GM12865 (cell line): ENCODE data around the gene TCF4.

Experiments
- DNase-seq: peaks from one replicate; pipeline ENCODE4 v3.0.0; 2010; ENCODE audit warnings: low read depth
- H3K4me3 ChIP-seq: 2 replicates; pipeline ENCODE4 v1.5.1; 2011; ENCODE audit warnings: mild to moderate bottlenecking, low read depth, low read length, control low read depth
- TF ChIP-seq, protein P1 (sequence below): IDR thresholded peaks from 2 replicates; pipeline ENCODE4 v1.5.1; 2011; ENCODE audit warnings: low read length, control low read depth, low read depth, inconsistent platforms; ENCODE audit not compliant: insufficient read depth; ENCODE audit errors: missing control alignments

Gene TCF4

DNA sequence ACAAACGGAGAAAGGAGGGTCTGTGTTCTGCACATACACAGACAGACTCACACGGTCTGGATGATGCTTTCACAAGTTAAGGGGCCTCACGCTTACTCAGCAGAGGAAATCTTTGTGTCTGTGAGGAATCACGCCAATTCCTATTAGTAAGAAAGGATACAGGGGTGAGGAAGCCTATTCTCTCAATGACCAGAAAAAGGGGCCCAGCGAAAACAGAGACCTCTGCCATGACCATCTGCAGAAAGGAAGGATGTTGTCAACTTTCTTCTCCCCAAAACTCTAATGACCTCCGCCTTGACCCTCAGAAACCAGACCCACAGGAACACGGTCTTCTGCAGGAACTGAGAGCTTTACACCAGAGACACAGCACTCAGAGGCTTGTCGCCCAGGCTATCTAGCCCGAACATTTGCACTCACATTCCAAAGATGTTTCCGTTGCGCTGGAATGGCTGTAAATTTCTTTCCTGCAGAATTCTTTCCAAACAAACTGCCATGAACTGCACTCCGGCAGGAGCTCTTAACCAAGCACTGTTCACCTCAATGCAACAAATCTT, 186.3 kb downstream of the TCF4 start:
- TF ChIP-seq, protein P1, sequence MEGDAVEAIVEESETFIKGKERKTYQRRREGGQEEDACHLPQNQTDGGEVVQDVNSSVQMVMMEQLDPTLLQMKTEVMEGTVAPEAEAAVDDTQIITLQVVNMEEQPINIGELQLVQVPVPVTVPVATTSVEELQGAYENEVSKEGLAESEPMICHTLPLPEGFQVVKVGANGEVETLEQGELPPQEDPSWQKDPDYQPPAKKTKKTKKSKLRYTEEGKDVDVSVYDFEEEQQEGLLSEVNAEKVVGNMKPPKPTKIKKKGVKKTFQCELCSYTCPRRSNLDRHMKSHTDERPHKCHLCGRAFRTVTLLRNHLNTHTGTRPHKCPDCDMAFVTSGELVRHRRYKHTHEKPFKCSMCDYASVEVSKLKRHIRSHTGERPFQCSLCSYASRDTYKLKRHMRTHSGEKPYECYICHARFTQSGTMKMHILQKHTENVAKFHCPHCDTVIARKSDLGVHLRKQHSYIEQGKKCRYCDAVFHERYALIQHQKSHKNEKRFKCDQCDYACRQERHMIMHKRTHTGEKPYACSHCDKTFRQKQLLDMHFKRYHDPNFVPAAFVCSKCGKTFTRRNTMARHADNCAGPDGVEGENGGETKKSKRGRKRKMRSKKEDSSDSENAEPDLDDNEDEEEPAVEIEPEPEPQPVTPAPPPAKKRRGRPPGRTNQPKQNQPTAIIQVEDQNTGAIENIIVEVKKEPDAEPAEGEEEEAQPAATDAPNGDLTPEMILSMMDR, result no peak
- no peak overlapping the region for H3K4me3 ChIP-seq
- no peak for DNase-seq

DNA sequence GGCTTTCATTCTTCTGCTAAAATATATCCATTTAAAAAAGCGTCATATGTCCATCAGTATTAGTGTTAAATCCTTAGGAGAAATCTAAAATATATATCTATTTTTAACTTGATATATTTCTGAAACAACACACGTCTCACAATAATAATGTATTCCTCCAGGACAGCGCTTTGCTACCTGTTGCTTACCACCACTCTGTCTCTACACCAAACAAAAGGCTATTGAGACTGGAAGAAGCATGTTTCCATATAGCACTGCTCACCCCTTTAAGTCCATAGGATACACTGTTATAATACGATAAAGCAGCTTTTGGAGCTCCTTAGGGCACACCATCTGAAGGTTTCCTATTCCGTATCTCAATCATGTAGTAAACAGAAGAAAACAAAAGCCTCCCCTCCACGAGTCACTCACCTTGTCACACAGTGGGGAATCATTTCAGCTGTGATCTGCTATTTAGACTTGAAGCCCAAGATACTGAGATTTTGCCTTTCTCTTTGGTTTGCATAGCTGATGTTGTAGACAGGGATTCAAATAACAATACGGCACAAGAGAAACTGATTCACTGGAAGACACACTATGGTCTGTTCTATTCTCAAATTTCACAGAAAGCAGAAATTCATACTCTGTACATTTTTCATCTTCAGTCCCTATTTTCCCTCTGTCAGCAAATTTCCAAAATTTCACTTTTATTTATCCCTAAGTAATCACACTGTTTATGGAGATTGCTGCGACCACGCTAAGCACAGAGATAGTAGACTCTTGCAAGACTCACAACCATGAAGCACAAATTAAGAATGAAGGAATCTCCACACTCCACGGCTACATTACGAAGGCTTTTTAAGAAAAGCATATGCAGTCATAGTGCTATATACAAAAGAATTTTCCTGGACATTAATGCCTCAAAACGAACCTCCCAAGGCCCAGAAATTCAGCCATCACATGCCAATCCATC, 187.1 kb downstream of the TCF4 start:
- TF ChIP-seq, protein P1, result no peak
- H3K4me3 ChIP-seq, result no peak overlapping the region
- DNase-seq, result no peak

DNA sequence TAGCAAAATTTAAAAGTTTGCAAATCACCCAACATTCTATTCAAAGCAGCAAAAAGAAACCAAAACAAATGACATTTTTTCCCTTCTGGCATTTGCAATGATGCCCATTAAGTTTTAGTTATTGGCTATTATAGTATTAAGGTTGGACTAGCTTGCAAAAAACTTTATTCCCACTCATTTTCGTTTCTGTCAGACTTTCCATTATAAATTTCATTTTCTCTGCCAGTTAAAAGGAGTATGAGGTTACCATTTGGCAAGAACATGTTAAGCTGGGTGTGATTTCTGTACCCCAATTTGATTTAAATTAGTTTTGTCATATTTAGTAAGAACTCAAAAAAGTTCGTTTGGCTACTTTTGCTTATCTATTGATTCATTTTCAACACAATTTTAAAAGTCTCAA, 187.9 kb downstream of the TCF4 start:
- DNase-seq, result no peak
- H3K4me3 ChIP-seq, result no peak overlapping the region
- TF ChIP-seq, protein P1, result no peak

DNA sequence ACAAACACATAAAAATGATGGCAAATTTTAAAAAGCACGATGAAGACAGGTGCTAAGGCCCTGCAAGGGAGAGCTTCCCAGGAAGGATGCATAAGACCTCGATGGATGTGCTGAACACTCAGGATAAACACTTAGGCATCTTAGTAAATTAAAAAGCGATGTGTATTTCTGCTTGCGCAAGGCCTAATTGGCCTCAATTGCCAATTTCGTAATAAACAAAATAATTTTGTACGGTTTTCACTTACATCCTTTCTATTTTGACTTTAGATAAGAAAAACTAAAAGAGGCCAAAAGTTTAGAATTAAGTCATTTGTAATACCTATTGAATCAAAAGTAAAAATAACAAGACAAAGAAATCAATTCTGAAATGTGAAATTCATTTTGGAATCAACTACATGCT, 189.1 kb downstream of the TCF4 start:
- H3K4me3 ChIP-seq, result no peak overlapping the region
- no peak for DNase-seq
- TF ChIP-seq, protein P1, result no peak

DNA sequence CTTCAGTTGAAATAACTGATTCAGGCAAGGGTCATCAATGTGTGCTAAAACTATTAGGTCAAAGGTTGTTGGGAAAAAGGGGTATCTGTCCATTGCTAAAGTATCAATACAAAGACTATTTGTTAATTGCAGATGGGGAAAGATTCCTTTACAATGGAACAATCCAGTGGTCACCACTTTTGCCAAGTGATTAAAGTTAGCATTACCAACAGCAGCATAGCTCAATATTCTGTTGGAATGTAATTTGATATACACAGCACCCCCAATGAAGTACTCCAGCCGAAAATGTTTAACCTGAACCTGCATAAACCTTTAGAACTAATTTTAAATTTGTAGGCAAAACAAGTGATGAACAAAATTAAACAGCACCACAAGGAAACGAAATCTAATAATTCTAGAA, 191.0 kb downstream of the TCF4 start:
- TF ChIP-seq, protein P1, result no peak
- H3K4me3 ChIP-seq, result no peak overlapping the region

DNA sequence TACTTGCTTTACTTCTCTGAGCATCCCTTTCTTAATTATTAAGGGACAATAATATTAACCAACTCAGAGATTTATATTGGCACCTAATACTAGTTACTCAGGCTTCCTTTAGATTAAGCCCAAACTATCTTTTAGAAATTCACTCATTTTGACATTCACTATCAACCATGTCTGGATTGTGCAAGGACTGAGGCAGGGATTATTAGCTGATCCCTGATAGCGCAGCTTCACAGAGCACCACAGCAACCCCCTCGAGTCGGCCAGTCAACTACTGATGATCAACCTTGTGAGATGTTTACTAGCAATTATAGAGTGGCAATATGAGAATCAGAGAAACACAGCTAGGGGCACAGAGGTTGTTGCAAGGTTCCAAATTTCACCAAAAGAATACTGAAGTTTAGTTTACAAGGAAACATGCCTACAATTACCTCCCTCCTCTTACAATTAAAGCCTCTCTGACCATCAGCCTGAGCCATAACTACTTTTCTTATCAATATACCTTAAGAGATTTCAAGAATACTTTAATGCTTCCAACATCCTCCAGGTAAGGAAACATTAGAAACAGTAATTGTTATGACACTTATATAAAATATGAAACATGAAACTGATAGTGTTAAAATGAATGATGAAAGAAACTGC, 191.6 kb downstream of the TCF4 start:
- DNase-seq, result no peak
- no peak overlapping the region for H3K4me3 ChIP-seq
- TF ChIP-seq, protein P1, result no peak

More for the DNA sequence above, 191.0 kb downstream of the TCF4 start:
- no peak for DNase-seq
